Ishikawa (cell line): ENCODE measurements around the gene AGPAT1.

Experiments
- CEBPB ChIP-seq: IDR thresholded peaks from 2 replicates; pipeline ENCODE4 v1.6.1; 2012
- CREB1 ChIP-seq: IDR thresholded peaks from 2 replicates; pipeline ENCODE4 v1.6.1; 2012; ENCODE audit warnings: low read depth
- EGR1 ChIP-seq: IDR thresholded peaks from 2 replicates; pipeline ENCODE4 v1.6.1; 2012
- EP300 ChIP-seq: IDR thresholded peaks from 2 replicates; pipeline ENCODE4 v1.6.1; 2012; ENCODE audit warnings: borderline replicate concordance
- FOXM1 ChIP-seq: IDR thresholded peaks from 2 replicates; pipeline ENCODE4 v1.6.1; 2012; ENCODE audit warnings: low read depth, borderline replicate concordance
- NFIC ChIP-seq: IDR thresholded peaks from 2 replicates; pipeline ENCODE4 v1.6.1; 2012
- RAD21 ChIP-seq: IDR thresholded peaks from 2 replicates; pipeline ENCODE4 v1.6.1; 2012; ENCODE audit warnings: low read depth
- TAF1 ChIP-seq: IDR thresholded peaks from 2 replicates; pipeline ENCODE4 v1.6.1; 2012; ENCODE audit warnings: low read depth, mild to moderate bottlenecking
- TCF12 ChIP-seq: IDR thresholded peaks from 2 replicates; pipeline ENCODE4 v1.6.1; 2012; ENCODE audit warnings: low read depth
- TEAD4 ChIP-seq: IDR thresholded peaks from 2 replicates; pipeline ENCODE4 v1.6.1; 2012
- YY1 ChIP-seq: IDR thresholded peaks from 2 replicates; pipeline ENCODE4 v1.6.1; 2012; ENCODE audit warnings: low read depth
- ZBTB7A ChIP-seq: IDR thresholded peaks from 2 replicates; pipeline ENCODE4 v1.6.1; 2012; ENCODE audit warnings: low read depth
- TF ChIP-seq, protein P1 (sequence below): IDR thresholded peaks from 2 replicates; pipeline ENCODE4 v1.6.1; 2012
- TF ChIP-seq, protein P2 (sequence below): IDR thresholded peaks from 2 replicates; pipeline ENCODE4 v1.6.1; 2012
- TF ChIP-seq, protein P3 (sequence below): IDR thresholded peaks from 2 replicates; pipeline ENCODE4 v1.6.1; 2012; ENCODE audit warnings: low read depth, mild to moderate bottlenecking

Gene AGPAT1

DNA sequence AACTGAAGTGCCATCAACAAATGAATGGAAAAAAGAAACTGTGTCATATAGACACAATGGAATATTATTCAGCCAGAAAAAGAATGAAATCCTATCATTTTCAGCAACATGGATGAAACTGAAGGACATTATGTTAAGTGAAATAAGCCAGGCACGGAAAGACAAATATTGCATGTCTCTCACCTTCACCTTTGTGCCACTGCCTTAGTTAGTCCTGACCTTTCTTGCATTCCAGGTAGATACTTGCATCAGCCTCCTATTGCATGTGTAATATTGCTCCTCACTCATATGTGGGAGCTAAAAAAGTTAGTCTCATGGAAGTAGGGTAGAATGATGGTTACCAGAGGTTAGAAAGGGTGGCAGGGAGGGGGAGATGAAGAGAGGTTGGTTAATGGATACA lies 33.1 kb upstream of the AGPAT1 start:
- TF ChIP-seq NFIC: no peak

DNA sequence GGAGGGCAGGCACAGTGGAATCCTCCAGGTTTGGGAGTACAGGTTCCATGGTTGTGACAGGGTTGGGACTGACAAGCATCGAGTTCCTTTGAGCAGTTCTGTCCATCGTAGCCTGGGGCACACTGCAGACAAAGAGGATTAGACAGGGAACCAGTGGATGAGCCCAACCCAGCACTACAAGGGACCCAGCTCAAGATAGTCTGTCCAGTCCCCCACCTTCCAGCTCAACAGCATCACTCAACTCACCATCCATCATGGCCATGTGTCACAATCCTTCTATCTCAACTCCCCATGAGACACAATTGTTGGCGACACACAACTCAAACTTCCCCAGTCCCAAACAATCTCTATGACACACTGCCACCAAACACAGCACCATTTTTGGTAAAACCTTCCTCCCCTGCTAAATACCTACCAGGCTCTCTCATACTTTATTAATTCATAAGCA lies 28.4 kb upstream of the AGPAT1 start:
- no peak for TF ChIP-seq YY1
- TF ChIP-seq NFIC: no peak

DNA sequence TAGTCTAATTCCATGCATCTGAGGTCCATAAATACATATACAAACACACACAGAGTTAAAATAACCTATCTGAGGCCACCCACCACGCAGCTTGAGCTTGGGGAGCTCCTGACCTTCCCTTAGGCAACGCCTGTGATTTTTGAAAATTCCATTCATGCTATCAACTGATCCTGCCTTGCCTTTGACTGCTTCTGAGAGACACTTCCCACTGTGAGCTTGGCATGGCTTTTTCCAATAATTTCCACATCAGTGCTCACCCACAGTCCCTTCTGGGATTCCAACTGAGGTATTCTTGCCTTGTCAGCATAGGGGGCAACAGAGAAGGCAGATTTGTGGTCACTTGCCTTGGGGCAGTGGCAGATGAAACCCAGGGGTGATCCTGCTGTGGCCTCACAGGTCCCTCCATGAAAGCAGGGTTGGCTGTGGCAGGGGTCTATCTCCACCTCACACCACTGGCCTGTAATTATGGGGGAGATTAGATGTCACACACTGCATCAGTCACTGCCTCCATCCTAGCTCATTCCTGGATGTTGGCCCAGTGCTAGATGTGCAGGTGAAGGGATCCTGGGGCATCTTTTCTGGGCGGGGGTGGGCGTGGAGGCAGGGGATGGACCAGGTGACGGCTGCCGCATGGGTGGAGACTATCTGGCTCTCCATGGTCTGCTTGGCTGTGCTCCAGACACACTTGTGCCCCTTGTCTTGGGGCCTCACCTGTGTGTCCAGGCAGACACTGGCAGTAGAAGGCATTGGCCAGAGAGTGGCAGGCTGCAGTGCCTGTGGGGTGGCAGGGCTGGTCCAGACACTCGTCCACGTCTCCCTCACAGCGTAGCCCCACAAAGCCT lies 27.8 kb upstream of the AGPAT1 start:
- no peak for TF ChIP-seq CREB1
- TF ChIP-seq, protein P1, sequence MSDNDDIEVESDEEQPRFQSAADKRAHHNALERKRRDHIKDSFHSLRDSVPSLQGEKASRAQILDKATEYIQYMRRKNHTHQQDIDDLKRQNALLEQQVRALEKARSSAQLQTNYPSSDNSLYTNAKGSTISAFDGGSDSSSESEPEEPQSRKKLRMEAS: peak; percentile 51; the same call in 1 of the 2 replicates
- TF ChIP-seq TAF1: no peak
- peak; percentile 80 for TF ChIP-seq TEAD4
- 0 out of 2 replicates have a peak, but pooled peaks have one; percentile 6 for TF ChIP-seq YY1
- no peak for TF ChIP-seq EGR1
- TF ChIP-seq NFIC: peak; percentile 91
- peak; percentile 86 for TF ChIP-seq TCF12
- no peak for TF ChIP-seq RAD21
- TF ChIP-seq, protein P2, sequence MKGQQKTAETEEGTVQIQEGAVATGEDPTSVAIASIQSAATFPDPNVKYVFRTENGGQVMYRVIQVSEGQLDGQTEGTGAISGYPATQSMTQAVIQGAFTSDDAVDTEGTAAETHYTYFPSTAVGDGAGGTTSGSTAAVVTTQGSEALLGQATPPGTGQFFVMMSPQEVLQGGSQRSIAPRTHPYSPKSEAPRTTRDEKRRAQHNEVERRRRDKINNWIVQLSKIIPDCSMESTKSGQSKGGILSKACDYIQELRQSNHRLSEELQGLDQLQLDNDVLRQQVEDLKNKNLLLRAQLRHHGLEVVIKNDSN: 0 out of 2 replicates have a peak, but pooled peaks have one; percentile 9
- TF ChIP-seq EP300: peak; percentile 84
- 0 out of 2 replicates have a peak, but pooled peaks have one; percentile 70 for TF ChIP-seq ZBTB7A
- TF ChIP-seq CEBPB: no peak
- TF ChIP-seq FOXM1: peak; percentile 56; the same call in 1 of the 2 replicates
- TF ChIP-seq, protein P3, sequence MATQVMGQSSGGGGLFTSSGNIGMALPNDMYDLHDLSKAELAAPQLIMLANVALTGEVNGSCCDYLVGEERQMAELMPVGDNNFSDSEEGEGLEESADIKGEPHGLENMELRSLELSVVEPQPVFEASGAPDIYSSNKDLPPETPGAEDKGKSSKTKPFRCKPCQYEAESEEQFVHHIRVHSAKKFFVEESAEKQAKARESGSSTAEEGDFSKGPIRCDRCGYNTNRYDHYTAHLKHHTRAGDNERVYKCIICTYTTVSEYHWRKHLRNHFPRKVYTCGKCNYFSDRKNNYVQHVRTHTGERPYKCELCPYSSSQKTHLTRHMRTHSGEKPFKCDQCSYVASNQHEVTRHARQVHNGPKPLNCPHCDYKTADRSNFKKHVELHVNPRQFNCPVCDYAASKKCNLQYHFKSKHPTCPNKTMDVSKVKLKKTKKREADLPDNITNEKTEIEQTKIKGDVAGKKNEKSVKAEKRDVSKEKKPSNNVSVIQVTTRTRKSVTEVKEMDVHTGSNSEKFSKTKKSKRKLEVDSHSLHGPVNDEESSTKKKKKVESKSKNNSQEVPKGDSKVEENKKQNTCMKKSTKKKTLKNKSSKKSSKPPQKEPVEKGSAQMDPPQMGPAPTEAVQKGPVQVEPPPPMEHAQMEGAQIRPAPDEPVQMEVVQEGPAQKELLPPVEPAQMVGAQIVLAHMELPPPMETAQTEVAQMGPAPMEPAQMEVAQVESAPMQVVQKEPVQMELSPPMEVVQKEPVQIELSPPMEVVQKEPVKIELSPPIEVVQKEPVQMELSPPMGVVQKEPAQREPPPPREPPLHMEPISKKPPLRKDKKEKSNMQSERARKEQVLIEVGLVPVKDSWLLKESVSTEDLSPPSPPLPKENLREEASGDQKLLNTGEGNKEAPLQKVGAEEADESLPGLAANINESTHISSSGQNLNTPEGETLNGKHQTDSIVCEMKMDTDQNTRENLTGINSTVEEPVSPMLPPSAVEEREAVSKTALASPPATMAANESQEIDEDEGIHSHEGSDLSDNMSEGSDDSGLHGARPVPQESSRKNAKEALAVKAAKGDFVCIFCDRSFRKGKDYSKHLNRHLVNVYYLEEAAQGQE: no peak

DNA sequence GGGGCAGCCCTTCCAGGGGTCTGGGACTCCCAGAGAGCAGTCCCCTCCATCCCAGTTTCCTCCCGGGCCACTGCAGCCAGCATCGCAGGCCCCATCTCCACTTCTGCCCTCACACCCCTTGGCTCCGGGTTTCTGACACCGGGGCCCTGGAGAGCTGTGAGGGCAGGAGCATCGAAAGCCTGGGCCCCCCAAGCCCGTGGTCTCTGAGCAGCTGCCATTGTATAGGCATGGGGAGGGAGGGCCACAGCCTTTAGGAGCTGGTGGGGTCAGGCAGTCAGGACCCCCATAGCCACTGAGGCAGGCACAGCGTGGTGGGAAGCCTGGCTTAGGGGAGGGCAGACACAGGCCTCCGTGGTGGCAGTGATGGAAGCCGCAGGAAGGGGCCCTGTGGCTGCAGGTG lies 26.3 kb upstream of the AGPAT1 start:
- no peak for TF ChIP-seq NFIC
- no peak for TF ChIP-seq CREB1
- TF ChIP-seq TCF12: no peak
- no peak for TF ChIP-seq RAD21
- no peak for TF ChIP-seq EGR1
- TF ChIP-seq TEAD4: no peak
- no peak for TF ChIP-seq FOXM1
- TF ChIP-seq, protein P2: no peak
- TF ChIP-seq, protein P3: no peak
- TF ChIP-seq YY1: no peak
- TF ChIP-seq, protein P1: no peak
- TF ChIP-seq EP300: no peak
- TF ChIP-seq ZBTB7A: no peak
- no peak for TF ChIP-seq CEBPB
- TF ChIP-seq TAF1: no peak

DNA sequence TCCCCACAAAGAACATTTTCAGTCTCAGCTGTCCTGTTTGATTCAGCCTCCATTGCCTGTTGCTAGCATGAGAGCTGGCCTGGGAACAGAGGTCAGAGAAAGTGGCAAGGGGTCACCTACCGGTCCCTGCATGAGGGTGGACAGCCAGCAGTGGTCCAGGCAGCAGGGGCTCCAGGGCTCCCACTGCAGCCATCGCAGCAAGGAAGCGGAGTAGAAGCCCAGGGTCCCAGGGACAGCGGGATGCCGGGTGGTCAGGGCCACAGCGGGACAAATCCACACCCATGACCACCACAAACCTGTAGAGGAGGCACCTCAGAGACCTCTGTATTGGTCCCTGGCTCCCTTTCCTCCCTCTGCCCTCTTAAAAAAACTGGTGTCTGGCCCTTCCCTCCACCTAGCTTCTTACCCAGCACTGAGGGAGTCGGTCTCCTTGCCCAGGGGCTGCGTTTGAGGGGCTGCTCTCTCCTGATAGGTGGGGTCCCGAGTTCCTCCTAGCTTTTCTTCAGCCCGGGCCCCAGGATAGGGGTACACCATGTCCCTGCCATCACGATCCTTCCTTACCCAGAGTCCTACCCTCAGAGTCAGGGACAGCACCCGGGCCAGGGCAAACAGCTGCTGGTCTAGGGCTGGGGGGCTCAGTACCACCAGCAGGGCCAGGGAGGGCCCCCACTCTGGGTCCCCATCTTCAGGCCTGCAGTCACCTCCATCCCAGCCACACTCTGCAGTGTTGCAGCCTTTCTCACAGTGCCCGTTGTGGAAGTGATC lies 25.0 kb upstream of the AGPAT1 start:
- TF ChIP-seq RAD21: no peak
- TF ChIP-seq ZBTB7A: no peak
- no peak for TF ChIP-seq EGR1
- TF ChIP-seq TAF1: no peak
- TF ChIP-seq, protein P3: no peak
- no peak for TF ChIP-seq CEBPB
- TF ChIP-seq, protein P2: no peak
- TF ChIP-seq TCF12: no peak
- TF ChIP-seq FOXM1: no peak
- TF ChIP-seq YY1: no peak
- no peak for TF ChIP-seq EP300
- no peak for TF ChIP-seq CREB1
- no peak for TF ChIP-seq NFIC
- TF ChIP-seq, protein P1: no peak
- no peak for TF ChIP-seq TEAD4
